Adipose tissue (tissue), 3 donors: Measurements from ENCODE around the gene KDELR1. TPM values are rescaled to one million over a fixed set of nuclear protein-coding genes. Genes with fewer than 3 reads are reported as not detected.
A peak's percentile ranks its signal among the peaks of the same experiment; 100 is the strongest.
"Not testable (repeated sequence)": the region's sequence is repeated elsewhere in the genome, so short reads cannot be mapped to it uniquely, and the experiment has no call there.

Experiments used
- H3K27ac ChIP-seq: one replicate; pipeline ENCODE4 v1.5.1; 2013; ENCODE audit warnings: low read depth, low read length
- WGBS, 3 donors: extraction: QIAGEN DNeasy Blood & Tissue Kit; methylation state at CpG; one replicate each; pipeline ENCODE4 v1.1.7; 2013; 5-methylcytosine and 5-hydroxymethylcytosine counted together
- polyA plus RNA-seq, 3 donors: library from polyadenylated mRNA; stranded (reverse); fragments of 200-250 nt; gene quantifications; one replicate each; pipeline ENCODE4 v1.2.3, GENCODE V29; 2013
- donor health status: healthy with polysubstance abuse.
- donor health status: Bipolar disorder and iron deficiency.
- donor health status: healthy.

The KDELR1 gene
- polyA plus RNA-seq, 3 donors: 86.8 to 98.2 (median 95.7) TPM

GRCh38 chr19:48381178-48381950 is 10.0 kb downstream of the KDELR1 start:
- WGBS, 3 donors: 87 to 90% (median 87%) methylated on average over 11 of the region's 11 CpGs
- no peak overlapping the region for H3K27ac ChIP-seq

GRCh38 chr19:48379058-48379457 is 12.3 kb downstream of the KDELR1 start:
- WGBS, 3 donors: 77 to 82% (median 78%) methylated on average over 5 of the region's 5 CpGs
- no peak overlapping the region for H3K27ac ChIP-seq

DNA sequence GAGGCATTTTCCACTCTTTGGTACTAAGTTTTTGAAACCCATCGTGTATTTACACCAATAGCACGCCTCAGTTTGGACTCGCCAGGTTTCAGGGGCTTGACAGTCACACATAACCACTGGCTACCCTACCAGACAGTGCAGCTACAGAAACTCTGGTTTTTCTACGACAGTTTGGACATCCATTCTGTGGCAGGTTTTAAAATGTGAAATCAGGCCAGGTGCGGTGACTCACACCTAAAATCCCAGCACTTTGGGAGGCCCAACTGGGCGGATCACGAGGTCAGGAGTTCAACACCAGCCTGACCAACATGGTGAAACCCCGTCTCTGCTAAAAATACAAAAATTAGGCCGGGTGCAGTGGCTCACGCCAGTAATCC is 13.2 kb downstream of the KDELR1 start:
- 91 to 92% (median 91%) methylated on average over 10 of the region's 10 CpGs for WGBS, 3 donors
- no peak overlapping the region for H3K27ac ChIP-seq

DNA sequence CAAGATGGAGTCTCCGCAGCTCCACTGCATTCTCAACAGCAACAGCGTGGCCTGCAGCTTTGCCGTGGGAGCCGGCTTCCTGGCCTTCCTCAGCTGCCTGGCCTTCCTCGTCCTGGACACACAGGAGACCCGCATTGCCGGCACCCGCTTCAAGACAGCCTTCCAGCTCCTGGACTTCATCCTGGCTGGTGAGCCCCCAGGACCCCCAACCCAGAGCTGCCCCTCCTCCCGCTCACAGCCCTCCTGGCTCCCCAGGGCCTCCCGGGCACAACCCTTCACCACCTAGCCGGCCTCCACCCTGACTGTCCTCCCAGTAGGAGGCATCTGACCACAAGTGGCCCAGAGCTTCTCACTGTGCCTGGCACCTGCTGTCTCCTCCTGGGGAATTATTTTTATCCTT is 17.8 kb downstream of the KDELR1 start:
- 82 to 87% (median 84%) methylated on average over 8 to 11 of the region's 11 CpGs for WGBS, 3 donors
- no peak overlapping the region for H3K27ac ChIP-seq

GRCh38 chr19:48372904-48373303 is 18.4 kb downstream of the KDELR1 start:
- no peak overlapping the region for H3K27ac ChIP-seq
- 51 to 67% (median 56%) methylated on average over 4 of the region's 4 CpGs for WGBS, 3 donors

GRCh38 chr19:48371771-48372170 is 19.6 kb downstream of the KDELR1 start:
- WGBS, 3 donors: 95 to 97% (median 97%) methylated on average over 5 of the region's 5 CpGs
- H3K27ac ChIP-seq: not testable (repeated sequence)

DNA sequence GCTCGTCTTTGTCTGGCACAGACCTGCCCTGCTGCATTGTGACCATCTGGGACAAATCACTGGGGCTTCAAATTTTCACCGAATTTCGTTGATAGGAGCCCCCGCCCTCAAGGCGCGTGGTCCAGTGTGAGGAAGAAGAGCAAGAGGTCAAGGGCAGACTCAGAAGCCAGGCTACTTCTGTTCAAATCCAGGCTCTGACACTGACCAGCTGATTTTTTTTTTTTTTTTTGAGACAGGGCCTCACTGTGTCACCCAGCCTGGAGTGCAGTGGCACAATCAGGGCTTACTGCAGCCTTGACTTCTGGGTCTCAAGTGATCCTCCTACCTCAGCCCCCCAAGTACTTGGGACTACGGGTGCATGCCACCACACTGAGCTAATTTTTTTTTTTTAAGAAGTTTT is 20.0 kb downstream of the KDELR1 start:
- WGBS, 3 donors: 71 to 81% (median 77%) methylated on average over 7 of the region's 7 CpGs
- no peak overlapping the region for H3K27ac ChIP-seq

- WGBS, 3 donors: 80 to 87% (median 87%) methylated on average over 4 of the region's 4 CpGs
- no peak overlapping the region for H3K27ac ChIP-seq
Observed at GRCh38 chr19:48370955-48371354, 20.4 kb downstream of the KDELR1 start.

DNA sequence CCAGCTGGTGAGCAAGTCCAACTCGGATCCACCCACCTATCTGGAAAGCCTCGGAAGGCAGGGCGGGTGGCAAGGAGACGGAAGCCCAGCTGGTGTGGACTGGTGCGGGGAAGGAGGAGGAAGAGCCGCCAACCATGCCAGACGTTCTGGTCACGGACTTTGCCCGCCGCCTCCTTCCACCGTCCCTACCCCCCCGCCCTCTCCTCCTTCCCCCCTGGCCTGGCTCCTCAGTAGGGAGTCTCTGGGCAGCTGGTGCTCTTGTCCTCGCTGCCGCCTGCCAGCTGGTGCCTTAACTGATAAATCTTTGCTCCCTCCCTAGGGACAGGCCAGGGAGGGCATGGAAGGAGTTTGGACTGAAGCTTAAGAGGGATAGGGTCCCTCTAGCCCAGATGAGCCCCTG is 22.4 kb downstream of the KDELR1 start:
- H3K27ac ChIP-seq: no peak overlapping the region
- 58 to 84% (median 81%) methylated on average over 14 of the region's 14 CpGs for WGBS, 3 donors

GRCh38 chr19:48367855-48368254 is 23.5 kb downstream of the KDELR1 start:
- no peak overlapping the region for H3K27ac ChIP-seq
- 55 to 76% (median 74%) methylated on average over 5 of the region's 5 CpGs for WGBS, 3 donors

- 92 to 95% (median 92%) methylated on average over 11 of the region's 11 CpGs for WGBS, 3 donors
Observed at GRCh38 chr19:48365602-48366001, 25.7 kb downstream of the KDELR1 start.

DNA sequence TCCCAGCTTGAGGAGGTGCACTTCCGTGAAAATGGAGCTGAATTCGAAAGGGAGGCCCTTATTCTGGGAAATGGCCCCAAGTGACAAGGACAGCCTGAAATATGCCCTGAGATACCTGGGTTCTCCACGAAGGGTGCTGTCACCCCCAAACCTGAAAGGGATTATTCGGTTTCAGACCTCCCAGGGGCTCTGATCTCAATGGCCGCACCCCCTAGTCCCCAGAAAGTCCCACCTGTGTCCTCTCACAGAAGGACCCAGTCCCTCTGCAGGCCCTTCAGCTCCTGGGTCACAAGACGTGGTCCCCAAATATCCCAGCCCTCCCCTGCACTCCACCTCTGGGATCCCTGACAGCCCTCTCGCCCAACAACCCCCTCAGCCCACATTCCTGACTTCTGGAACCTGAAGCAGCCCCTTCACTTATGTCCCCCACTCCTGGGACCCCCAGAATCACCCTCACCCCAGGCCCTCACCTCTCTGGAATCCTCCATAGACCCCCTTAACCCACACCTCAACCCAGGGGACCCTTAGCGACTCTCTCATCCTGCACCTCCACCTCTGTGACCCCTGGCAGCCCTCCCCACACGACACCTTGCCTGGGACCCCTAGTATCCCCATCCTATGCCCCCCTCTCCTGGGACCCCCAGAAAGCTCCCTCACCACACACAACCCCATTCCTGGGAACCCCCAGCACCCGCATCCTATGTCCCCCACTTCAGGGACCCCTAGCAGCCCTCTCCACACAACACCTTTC is 26.6 kb downstream of the KDELR1 start:
- 63 to 69% (median 67%) methylated on average over 10 of the region's 10 CpGs for WGBS, 3 donors
- H3K27ac ChIP-seq: no peak overlapping the region

More at GRCh38 chr19:48365602-48366001, 25.7 kb downstream of the KDELR1 start:
- H3K27ac ChIP-seq: no peak overlapping the region

DNA sequence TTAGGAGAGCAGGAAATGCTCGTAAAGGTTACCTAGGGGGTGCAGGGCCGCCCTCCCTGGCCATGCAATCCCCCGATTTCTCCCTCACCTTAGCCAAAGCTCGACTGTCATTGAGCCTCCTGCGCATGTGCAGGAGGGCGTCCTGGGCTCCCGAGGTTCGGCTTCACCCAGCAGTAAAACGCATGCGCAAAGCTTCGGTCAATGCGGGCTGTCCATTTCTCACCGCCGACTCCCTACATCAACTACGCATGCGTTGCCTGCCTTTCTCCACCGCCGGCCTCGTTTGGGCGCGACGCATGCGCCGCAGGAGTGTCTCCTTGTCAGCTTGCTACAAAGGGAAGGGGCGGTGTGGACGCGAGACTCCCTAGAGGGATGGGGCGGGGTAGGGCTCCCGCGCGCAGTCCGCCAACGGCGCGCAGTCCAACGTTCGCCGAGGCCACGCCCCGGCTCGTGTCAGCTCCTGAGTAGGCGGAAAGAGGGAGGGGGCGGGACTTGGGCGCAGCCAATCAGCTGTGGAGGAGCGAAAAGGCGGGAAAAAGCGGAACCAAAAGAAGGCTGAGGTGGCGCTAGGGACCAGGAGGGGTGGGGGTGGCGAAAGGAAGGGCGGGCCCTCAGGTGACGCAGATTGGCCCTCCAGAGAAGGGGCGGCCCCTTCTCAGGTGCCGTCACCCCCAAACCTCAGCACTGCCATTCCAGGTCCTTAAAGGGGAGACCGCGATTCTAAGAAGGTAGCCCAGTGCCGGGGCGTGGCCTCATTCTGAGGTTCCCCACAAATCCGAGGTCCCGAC is 27.3 kb downstream of the KDELR1 start, which contains the start of the genes SYNGR4 and TMEM143:
Gene SYNGR4 (plus strand): TSS at position 558 of the 788 bp plus-strand sequence. CDS start 1,476 bp downstream, outside the sequence.
Gene TMEM143 (minus strand): TSS at position 131 of the 788 bp plus-strand sequence. CDS start 20 bp downstream, at position 111.
- H3K27ac ChIP-seq: peak within 1 kb of the TSS; percentile 9
- WGBS, 3 donors: 0 to 1% (median 1%) methylated on average over 58 to 59 of the region's 59 CpGs

GRCh38 chr19:48363500-48363809 is 27.9 kb downstream of the KDELR1 start:
- WGBS, 3 donors: 1 to 2% (median 2%) methylated on average over 10 of the region's 10 CpGs
- H3K27ac ChIP-seq: peak overlapping the region; percentile 9

- WGBS, 3 donors: 4 to 5% (median 4%) methylated on average over 26 of the region's 26 CpGs
- H3K27ac ChIP-seq: peak overlapping the region; percentile 9
Observed at GRCh38 chr19:48362716-48363499, 28.4 kb downstream of the KDELR1 start.

DNA sequence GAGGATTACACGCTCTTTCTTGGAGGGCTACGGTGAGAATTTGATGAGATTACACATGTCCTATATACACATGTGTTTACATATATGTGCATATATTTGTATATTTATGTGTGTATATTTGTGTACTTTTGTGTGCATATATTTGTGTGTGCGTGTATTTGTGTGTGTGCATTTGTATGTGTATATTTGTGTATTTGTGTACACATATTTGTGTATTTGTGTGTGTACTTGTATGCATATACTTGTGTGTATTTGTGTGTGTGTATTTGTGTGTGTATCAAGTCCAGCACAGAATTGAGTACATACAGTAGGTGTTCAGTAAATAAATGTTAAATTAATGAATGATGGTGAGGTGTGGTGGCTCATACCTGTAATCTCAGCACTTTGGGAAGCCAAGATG is 29.4 kb downstream of the KDELR1 start:
- 93 to 99% (median 96%) methylated on average over 3 of the region's 3 CpGs for WGBS, 3 donors
- no peak overlapping the region for H3K27ac ChIP-seq

- no peak overlapping the region for H3K27ac ChIP-seq
- 90 to 96% (median 93%) methylated on average over 5 of the region's 5 CpGs for WGBS, 3 donors
Observed at GRCh38 chr19:48359123-48359522, 32.2 kb downstream of the KDELR1 start.

GRCh38 chr19:48355365-48355954 is 35.9 kb downstream of the KDELR1 start:
- WGBS, 3 donors: 86 to 91% (median 87%) methylated on average over 12 of the region's 12 CpGs

More at GRCh38 chr19:48355365-48355954, 35.9 kb downstream of the KDELR1 start:
- no peak overlapping the region for H3K27ac ChIP-seq
